GM18520 (cell line): Measurements from ENCODE around the gene SIDT1.

Experiments used
- ATAC-seq: cut with Tn5 transposase; IDR thresholded peaks from one replicate; pipeline ENCODE4 v1.9.1; 2021; ENCODE audit not compliant: unreplicated experiment

SIDT1 gene

DNA sequence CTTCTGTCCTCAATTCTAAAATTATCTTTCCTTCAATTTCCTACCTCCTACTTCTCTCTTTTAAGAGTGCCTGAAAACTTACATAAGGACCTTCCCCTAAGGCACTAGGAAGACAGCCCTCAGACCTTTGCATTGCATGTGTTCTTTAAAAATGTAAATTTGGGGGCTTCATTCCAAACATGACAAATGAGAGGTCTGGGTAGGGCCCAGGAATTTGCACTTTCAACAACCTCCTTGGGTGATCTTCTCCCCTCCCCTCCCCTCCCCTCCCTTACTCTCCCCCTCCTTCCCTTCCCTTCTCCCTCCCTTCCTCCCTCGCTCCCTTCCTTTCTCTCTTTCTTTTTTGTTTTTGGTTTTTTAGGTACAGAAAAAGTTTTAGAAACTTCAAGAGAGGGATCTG is 145.4 kb downstream of the SIDT1 start:
- no peak for ATAC-seq

DNA sequence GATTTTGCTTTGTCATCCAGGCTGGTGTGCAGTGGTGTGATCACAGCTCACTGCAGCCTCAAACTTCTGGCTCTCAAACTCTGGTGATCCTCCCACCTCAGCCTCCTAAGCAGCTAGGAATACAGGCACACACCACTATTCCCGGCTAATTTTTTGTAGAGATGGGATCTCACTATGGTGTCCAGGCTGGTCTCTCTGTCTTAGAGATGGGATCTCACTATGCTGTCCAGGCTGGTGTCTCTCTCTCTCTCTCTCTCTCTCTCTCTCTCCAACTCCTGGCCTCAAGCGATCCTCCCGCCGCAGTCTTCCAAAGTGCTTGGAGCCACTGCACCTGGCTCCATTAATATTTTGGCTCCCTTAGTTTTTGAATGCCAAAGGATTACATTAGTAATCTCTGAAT is 146.4 kb downstream of the SIDT1 start:
- ATAC-seq = no peak
